Vagina (tissue), 2 donors: ENCODE measurements around the gene PIK3CG.

Experiments
- CTCF ChIP-seq, 3 experiments: fragments of 450-650 bp in 2 of 3; fragments of 200-600 bp in 1 of 3; sonication (generic) in 1 of 3; IDR thresholded peaks; one replicate each; pipeline ENCODE4 v1.5.1; 2017 to 2019; ENCODE audit warnings: antibody characterized with exemption in 3 of 3, mild to moderate bottlenecking in 2 of 3, moderate library complexity in 2 of 3
- POLR2A ChIP-seq, 2 donors: fragments of 450-650 bp; IDR thresholded peaks; one replicate each; pipeline ENCODE4 v1.6.1; 2017; ENCODE audit warnings: antibody characterized with exemption in 2 of 2, mild to moderate bottlenecking in 2 of 2, moderate library complexity in 2 of 2

- TF ChIP-seq CTCF (IDR thresholded peaks at IDR 0.05) (no peak), POLR2A (IDR thresholded peaks at IDR 0.05) (no peak)
These were observed 7.7 kb downstream of the PIK3CG start for GRCh38 chr7:106872763-106873162.
